ENCODE results near the gene KLHDC7A. TPM values are rescaled to one million over a fixed set of nuclear protein-coding genes. Genes with fewer than 3 reads are reported as not detected.

The KLHDC7A gene
- total RNA-seq, 3 donors from 2014 or later, result 0.80 to 15.7 (median 0.98) TPM

DNA sequence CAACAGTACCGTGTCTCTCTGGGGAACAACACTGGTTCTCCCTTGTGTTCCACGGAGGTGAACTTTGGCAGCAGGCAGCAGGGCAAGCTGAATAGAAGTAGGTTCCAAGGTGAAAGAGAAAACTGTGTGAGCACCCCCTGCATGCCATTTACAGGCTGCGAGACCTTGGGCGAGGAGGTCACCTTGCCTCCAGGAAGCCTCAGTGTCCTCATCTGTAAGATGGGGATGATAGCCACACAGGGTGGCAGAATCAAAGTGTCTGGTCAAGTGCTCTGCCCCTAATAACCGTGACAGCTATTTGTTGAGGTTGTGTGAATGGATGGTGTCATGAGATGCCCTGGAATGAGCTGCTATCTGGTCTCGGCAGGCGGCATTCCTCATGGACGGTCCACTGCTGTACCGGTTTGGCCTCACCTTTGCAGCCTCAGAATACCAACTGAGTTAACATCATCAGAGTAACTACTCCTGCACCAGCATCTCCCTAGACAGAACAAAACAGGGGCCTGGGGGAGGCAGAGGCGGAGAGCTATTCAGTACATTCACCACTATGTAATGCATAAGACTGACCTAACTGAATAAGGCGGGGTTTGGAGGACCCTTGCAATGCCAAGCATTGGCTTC lies 7.4 kb upstream of the KLHDC7A start:
- H3K27me3 ChIP-seq, result peaks cover 0 to 6% of the 10 kb centered on the region in 2 donors
- DNase-seq (ENCODE audit: low spot score in 2 of 2), result no peak
- no peak overlapping the region for H3K4me3 ChIP-seq
- no peaks in the 10 kb centered on the region for H3K4me1 ChIP-seq
- H3K9me3 ChIP-seq, result no peaks in the 10 kb centered on the region
- intact Hi-C loops (cut with DNase I; ENCODE audit: low total_unique reads), result no loop called here
- no peaks in the 10 kb centered on the region for H3K36me3 ChIP-seq
- no peak overlapping the region for H3K27ac ChIP-seq
- TF ChIP-seq POLR2A (IDR thresholded peaks at IDR 0.05), result no peak
- TF ChIP-seq, protein P1, sequence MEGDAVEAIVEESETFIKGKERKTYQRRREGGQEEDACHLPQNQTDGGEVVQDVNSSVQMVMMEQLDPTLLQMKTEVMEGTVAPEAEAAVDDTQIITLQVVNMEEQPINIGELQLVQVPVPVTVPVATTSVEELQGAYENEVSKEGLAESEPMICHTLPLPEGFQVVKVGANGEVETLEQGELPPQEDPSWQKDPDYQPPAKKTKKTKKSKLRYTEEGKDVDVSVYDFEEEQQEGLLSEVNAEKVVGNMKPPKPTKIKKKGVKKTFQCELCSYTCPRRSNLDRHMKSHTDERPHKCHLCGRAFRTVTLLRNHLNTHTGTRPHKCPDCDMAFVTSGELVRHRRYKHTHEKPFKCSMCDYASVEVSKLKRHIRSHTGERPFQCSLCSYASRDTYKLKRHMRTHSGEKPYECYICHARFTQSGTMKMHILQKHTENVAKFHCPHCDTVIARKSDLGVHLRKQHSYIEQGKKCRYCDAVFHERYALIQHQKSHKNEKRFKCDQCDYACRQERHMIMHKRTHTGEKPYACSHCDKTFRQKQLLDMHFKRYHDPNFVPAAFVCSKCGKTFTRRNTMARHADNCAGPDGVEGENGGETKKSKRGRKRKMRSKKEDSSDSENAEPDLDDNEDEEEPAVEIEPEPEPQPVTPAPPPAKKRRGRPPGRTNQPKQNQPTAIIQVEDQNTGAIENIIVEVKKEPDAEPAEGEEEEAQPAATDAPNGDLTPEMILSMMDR (IDR thresholded peaks at IDR 0.05), result no peak
- no peak for TF ChIP-seq POLR2AphosphoS5 (IDR thresholded peaks at IDR 0.05)

DNA sequence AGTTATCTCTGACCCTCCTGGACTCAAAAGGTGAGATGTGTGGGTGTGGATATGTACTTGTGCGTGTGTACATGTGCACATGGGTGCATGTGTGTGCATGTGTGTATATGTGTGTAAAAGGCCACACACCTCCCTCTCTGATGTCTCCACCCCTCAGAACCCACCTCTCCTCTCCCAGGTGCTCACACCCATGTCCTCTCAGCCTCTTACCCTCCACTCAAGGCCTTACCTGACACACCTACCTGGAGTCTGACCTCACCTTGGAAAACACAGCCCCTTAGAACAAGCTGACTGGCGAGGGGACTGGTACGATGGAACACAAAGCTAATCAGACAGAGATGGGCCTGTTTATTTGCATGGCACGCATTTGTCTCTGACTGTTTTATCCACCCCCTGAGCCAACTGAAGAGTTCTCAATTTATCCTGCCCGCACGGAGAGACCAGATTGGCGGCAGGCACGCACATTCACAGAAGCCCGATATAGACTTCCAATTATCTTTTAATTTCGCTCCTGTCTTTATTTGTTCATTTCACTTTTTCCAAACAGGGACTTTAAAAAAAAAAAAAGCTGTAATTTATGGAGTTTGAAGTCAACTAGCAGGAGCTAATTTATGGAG lies 6.1 kb upstream of the KLHDC7A start:
- no peak overlapping the region for H3K4me3 ChIP-seq
- no peaks in the 10 kb centered on the region for H3K4me1 ChIP-seq
- no peaks in the 10 kb centered on the region for H3K27me3 ChIP-seq
- no peak for TF ChIP-seq POLR2AphosphoS5 (IDR thresholded peaks at IDR 0.05)
- TF ChIP-seq POLR2A (IDR thresholded peaks at IDR 0.05), result no peak
- TF ChIP-seq, protein P1 (IDR thresholded peaks at IDR 0.05), result no peak
- no peaks in the 10 kb centered on the region for H3K9me3 ChIP-seq
- H3K36me3 ChIP-seq, result no peaks in the 10 kb centered on the region
- no peak overlapping the region for H3K27ac ChIP-seq
- DNase-seq (ENCODE audit: low spot score in 2 of 2), result no peak
- intact Hi-C loops (cut with DNase I; ENCODE audit: low total_unique reads), result no loop called here

DNA sequence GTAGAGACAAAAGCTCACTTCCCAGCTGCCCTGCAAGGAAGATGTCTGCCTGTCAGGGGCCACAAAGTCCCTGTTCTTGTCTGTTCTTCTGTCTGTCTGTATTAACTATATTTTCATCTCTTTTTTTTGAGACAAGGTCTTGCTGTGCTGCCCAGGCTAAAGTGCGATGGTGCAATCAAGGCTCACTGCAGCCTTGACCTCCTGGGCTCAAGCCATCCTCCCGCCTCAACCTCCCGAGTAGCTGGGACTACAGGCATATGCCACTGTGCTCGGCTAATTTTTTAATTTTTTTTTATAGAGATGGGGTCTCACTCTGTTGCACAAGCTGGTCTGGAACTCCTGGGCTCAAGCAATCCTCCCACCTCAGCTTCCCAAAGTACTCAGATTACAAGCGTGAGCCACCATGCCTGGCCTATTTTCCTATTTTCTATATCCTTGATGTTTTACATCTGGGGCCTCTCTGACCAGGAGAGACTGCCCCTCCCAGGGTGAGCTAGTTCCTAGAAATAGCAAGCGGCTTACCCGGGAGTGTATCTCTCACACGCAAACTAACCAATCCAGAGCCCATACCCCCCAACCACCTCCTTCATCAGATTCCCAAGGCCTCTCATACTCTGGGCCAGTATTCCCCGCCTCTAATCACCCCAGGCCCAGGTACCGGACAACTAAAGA lies 5.4 kb upstream of the KLHDC7A start:
- TF ChIP-seq POLR2A (IDR thresholded peaks at IDR 0.05), result no peak
- TF ChIP-seq, protein P1 (IDR thresholded peaks at IDR 0.05), result no peak
- TF ChIP-seq POLR2AphosphoS5 (IDR thresholded peaks at IDR 0.05), result no peak
- no peaks in the 10 kb centered on the region for H3K4me1 ChIP-seq
- no peaks in the 10 kb centered on the region for H3K9me3 ChIP-seq
- intact Hi-C loops (cut with DNase I; ENCODE audit: low total_unique reads), result no loop called here
- H3K27ac ChIP-seq, result no peak overlapping the region
- no peaks in the 10 kb centered on the region for H3K36me3 ChIP-seq
- no peak for DNase-seq (ENCODE audit: low spot score in 2 of 2)
- no peak overlapping the region for H3K4me3 ChIP-seq
- no peaks in the 10 kb centered on the region for H3K27me3 ChIP-seq

DNA sequence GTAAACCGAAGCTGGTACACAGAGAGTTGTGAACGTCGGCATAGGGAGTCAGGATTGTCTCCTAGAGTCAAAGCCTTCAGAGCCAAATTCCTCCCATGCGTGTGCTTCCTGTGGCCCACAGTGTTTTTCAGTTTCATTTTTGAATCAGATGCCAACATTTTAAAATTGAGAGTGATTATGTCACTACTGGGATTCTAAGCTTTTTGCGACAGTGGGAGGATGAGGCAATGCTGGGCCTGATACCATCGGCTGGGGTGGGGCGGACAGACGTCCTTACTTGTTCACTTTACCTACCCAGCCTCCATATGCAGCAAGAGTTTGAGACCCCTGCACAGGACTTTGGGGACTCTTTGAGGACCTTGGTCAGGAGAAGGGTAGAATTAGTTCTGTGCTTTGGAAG lies 1.3 kb upstream of the KLHDC7A start:
- H3K27me3 ChIP-seq, result no peaks in the 10 kb centered on the region
- peak overlapping the region; percentile 84 for H3K27ac ChIP-seq
- DNase-seq (ENCODE audit: low spot score in 2 of 2), result no peak

More for the DNA sequence above, 1.3 kb upstream of the KLHDC7A start:
- no peak overlapping the region for H3K4me3 ChIP-seq
- no peaks in the 10 kb centered on the region for H3K36me3 ChIP-seq
- TF ChIP-seq POLR2AphosphoS5 (IDR thresholded peaks at IDR 0.05) (no peak), POLR2A (IDR thresholded peaks at IDR 0.05) (no peak)
- TF ChIP-seq, protein P1 (IDR thresholded peaks at IDR 0.05), result no peak
- no peaks in the 10 kb centered on the region for H3K9me3 ChIP-seq
- intact Hi-C loops (cut with DNase I; ENCODE audit: low total_unique reads), result no loop called here
- H3K4me1 ChIP-seq, result no peaks in the 10 kb centered on the region
